Uterus (tissue), 4 donors: ENCODE measurements around the gene MYO1D. TPM values are rescaled to one million over a fixed set of nuclear protein-coding genes. Genes with fewer than 3 reads are reported as not detected.

Experiments
- DNase-seq, 2 donors: peaks; one replicate each; pipeline ENCODE4 v3.0.0-alpha.2; 2019 to 2020
- H3K27ac ChIP-seq, 2 donors: fragments of 200-600 bp; sonication (generic); 1 replicate in 1 of 2; 2 replicates in 1 of 2; pipeline ENCODE4 v1.5.1; 2016 to 2018
- H3K27me3 ChIP-seq, 2 donors: fragments of 200-600 bp; sonication (generic); one replicate each; pipeline ENCODE4 v1.5.1; 2018 to 2019; ENCODE audit warnings: control low read depth in 1 of 2
- H3K36me3 ChIP-seq, 2 donors: fragments of 200-600 bp; sonication (generic); one replicate each; pipeline ENCODE4 v1.5.1; 2019; ENCODE audit warnings: control low read depth in 1 of 2
- H3K4me1 ChIP-seq, 2 donors: fragments of 200-600 bp; sonication (generic); one replicate each; pipeline ENCODE4 v1.5.1; 2018 to 2019; ENCODE audit warnings: control low read depth in 1 of 2
- H3K4me3 ChIP-seq, 2 donors: fragments of 200-600 bp; sonication (generic); 1 replicate in 1 of 2; 2 replicates in 1 of 2; pipeline ENCODE4 v1.5.1; 2018 to 2019; ENCODE audit warnings: mild to moderate bottlenecking in 1 of 2
- H3K9me3 ChIP-seq, 2 donors: fragments of 200-600 bp; sonication (generic); one replicate each; pipeline ENCODE4 v1.5.1; 2019; ENCODE audit warnings: control low read depth in 1 of 2
- POLR2A ChIP-seq, 2 donors: fragments of 450-650 bp; IDR thresholded peaks; one replicate each; pipeline ENCODE4 v1.6.1; 2016; ENCODE audit warnings: antibody characterized with exemption in 2 of 2, mild to moderate bottlenecking in 1 of 2, moderate library complexity in 1 of 2
- intact Hi-C: fragments of 100-400 bp; cut with DNase I; formaldehyde crosslinking; loops from one replicate; pipeline ENCODE4 v1.15.1; 2023; ENCODE audit warnings: low total_unique reads
- total RNA-seq, 4 donors: library from RNA; depleted of rRNA in 3 of 4; stranded (reverse); fragments of >200 nt in 3 of 4; gene quantifications; one replicate each; pipeline versions ENCODE4 v1.1.0 to v1.2.4, GENCODE V29; 2014 to 2023
- TF ChIP-seq, protein P1 (sequence below), 4 experiments: fragments of 200-600 bp in 2 of 4; fragments of 450-650 bp in 2 of 4; sonication (generic) in 2 of 4; IDR thresholded peaks; one replicate each; pipeline ENCODE4 v1.5.1; 2016 to 2019; ENCODE audit warnings: antibody characterized with exemption in 4 of 4, mild to moderate bottlenecking in 2 of 4, moderate library complexity in 1 of 4
- donor health status: DM: yes; HTN: yes; CAD: no.

MYO1D gene
- total RNA-seq, 4 donors from 2014 or later = 20.4 to 55.2 (median 30.6) TPM

DNA sequence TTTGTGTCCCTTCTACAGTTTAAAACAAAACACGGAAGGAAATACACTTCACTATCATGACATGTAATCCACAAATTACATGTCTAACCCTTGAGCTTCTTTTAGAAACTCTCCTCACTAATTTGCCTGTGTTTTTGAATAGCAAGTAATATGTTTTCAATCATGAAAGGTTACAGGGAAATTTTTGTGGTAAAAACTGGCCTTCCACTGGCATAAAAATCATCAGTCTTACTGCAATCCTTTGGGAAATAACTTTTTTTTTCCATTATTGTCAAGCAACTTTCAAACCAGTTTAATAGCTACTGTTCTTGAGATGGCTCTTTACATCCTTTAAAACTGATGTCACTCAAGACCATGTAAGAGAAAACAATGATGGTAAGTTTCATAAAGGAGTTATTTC lies 27.0 kb downstream of the MYO1D start:
- no peaks in the 10 kb centered on the region for H3K4me1 ChIP-seq
- H3K9me3 ChIP-seq = no peaks in the 10 kb centered on the region
- no peaks in the 10 kb centered on the region for H3K27me3 ChIP-seq
- no peak for TF ChIP-seq POLR2A (IDR thresholded peaks at IDR 0.05)
- TF ChIP-seq, protein P1, sequence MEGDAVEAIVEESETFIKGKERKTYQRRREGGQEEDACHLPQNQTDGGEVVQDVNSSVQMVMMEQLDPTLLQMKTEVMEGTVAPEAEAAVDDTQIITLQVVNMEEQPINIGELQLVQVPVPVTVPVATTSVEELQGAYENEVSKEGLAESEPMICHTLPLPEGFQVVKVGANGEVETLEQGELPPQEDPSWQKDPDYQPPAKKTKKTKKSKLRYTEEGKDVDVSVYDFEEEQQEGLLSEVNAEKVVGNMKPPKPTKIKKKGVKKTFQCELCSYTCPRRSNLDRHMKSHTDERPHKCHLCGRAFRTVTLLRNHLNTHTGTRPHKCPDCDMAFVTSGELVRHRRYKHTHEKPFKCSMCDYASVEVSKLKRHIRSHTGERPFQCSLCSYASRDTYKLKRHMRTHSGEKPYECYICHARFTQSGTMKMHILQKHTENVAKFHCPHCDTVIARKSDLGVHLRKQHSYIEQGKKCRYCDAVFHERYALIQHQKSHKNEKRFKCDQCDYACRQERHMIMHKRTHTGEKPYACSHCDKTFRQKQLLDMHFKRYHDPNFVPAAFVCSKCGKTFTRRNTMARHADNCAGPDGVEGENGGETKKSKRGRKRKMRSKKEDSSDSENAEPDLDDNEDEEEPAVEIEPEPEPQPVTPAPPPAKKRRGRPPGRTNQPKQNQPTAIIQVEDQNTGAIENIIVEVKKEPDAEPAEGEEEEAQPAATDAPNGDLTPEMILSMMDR (IDR thresholded peaks at IDR 0.05) = no peak
- no peak for DNase-seq
- intact Hi-C loops = no loop called here
- no peak overlapping the region for H3K4me3 ChIP-seq
- no peak overlapping the region for H3K27ac ChIP-seq
- H3K36me3 ChIP-seq = no peaks in the 10 kb centered on the region

DNA sequence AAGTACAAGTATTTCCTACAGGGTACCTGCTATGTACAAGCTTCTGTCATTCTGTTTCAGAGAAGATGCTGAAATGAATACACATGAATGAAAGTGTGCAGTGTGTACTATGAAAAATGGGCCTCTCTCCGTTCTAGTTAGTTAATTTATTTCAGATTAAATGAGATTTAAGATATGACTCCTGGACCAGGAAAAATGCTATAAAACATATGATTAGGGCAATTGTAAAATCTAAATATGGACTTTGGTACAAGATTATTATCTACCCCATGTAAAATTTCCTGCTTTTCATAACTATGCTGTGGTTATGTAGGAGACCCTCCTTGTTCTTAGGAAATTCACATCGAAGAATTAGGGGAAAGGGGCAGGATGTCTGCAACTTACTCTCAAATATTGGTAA lies 28.9 kb downstream of the MYO1D start:
- Histone ChIP-seq H3K4me1 (no peaks in the 10 kb centered on the region), H3K27me3 (no peaks in the 10 kb centered on the region), H3K36me3 (no peaks in the 10 kb centered on the region), H3K4me3 (no peak overlapping the region), H3K9me3 (no peaks in the 10 kb centered on the region), H3K27ac (no peak overlapping the region)
- TF ChIP-seq, protein P1 (IDR thresholded peaks at IDR 0.05) = no peak
- no peak for TF ChIP-seq POLR2A (IDR thresholded peaks at IDR 0.05)
- intact Hi-C loops = no loop called here
- no peak for DNase-seq

DNA sequence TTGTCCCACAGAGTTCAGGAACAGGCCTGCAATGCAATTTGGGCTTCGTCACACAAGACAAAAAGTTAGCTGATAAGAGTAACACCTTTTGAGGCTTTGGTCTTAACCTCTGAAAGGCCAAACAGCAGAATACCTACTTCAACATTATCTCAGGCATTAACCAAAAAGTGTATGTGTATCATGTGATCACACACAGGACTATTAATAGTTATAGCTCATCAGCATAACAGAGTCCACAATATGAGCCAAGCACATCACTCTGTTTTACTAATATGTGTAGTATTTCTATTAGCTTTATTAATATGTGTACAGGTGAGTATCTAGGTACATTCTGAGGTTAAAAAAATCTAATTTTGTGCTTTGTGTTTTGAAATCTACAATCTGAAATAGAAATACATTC lies 30.8 kb downstream of the MYO1D start:
- intact Hi-C loops = no loop called here
- TF ChIP-seq, protein P1 (IDR thresholded peaks at IDR 0.05) = no peak
- no peak for TF ChIP-seq POLR2A (IDR thresholded peaks at IDR 0.05)
- DNase-seq = no peak
- H3K4me1 ChIP-seq = no peaks in the 10 kb centered on the region
- H3K4me3 ChIP-seq = no peak overlapping the region
- no peak overlapping the region for H3K27ac ChIP-seq
- no peaks in the 10 kb centered on the region for H3K27me3 ChIP-seq
- H3K36me3 ChIP-seq = no peaks in the 10 kb centered on the region
- H3K9me3 ChIP-seq = no peaks in the 10 kb centered on the region

DNA sequence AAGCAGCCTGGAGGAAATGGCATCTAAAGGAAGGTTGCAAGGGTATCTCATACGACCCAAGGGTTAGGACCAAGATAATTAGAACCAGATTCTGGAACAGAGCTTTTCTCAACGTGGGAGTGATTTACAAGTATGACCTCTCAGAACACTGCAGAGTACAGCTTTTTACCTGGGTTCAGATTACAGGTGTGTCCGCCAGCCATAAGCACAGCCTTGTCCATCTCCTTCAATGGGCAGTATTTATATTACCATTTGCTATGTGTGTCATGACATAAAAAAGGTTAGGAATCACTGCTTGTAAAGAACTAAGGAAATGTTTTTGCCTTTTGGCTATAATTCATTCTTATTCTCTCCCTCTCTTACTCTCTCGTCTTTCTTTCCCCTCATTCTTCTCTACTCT lies 36.7 kb downstream of the MYO1D start:
- no peak overlapping the region for H3K4me3 ChIP-seq
- H3K27me3 ChIP-seq = no peaks in the 10 kb centered on the region
- intact Hi-C loops = no loop called here
- no peak overlapping the region for H3K27ac ChIP-seq
- no peak for TF ChIP-seq POLR2A (IDR thresholded peaks at IDR 0.05)
- TF ChIP-seq, protein P1 (IDR thresholded peaks at IDR 0.05) = no peak
- no peaks in the 10 kb centered on the region for H3K4me1 ChIP-seq
- no peak for DNase-seq
- no peaks in the 10 kb centered on the region for H3K36me3 ChIP-seq
- no peaks in the 10 kb centered on the region for H3K9me3 ChIP-seq

DNA sequence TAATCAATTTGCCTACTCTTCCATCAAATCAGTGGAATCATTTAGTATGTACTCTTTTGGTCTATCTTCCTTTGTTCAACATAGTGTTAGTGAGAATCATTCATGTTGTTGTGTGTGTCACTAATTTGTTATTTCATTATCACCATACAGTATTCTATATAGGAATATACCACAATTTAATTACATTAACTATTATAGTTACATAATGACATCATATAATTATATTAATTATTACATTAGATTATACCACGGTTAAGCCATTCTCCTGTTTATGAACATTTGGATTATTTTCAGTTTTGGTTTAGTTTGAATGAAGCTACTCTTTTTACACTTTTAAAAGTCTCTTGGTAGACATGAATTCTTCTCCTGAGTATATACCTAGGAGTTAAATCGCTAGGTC lies 40.4 kb downstream of the MYO1D start:
- Histone ChIP-seq H3K4me3 (no peak overlapping the region), H3K36me3 (no peaks in the 10 kb centered on the region), H3K27me3 (no peaks in the 10 kb centered on the region), H3K4me1 (no peaks in the 10 kb centered on the region), H3K9me3 (no peaks in the 10 kb centered on the region), H3K27ac (no peak overlapping the region)
- TF ChIP-seq POLR2A (IDR thresholded peaks at IDR 0.05) = no peak
- TF ChIP-seq, protein P1 (IDR thresholded peaks at IDR 0.05) = no peak
- intact Hi-C loops = no loop called here
- DNase-seq = no peak
